Measurements from ENCODE around the gene MLKL.
"Not testable (repeated sequence)": the region's sequence is repeated elsewhere in the genome, so short reads cannot be mapped to it uniquely, and the experiment has no call there.

The MLKL gene

DNA sequence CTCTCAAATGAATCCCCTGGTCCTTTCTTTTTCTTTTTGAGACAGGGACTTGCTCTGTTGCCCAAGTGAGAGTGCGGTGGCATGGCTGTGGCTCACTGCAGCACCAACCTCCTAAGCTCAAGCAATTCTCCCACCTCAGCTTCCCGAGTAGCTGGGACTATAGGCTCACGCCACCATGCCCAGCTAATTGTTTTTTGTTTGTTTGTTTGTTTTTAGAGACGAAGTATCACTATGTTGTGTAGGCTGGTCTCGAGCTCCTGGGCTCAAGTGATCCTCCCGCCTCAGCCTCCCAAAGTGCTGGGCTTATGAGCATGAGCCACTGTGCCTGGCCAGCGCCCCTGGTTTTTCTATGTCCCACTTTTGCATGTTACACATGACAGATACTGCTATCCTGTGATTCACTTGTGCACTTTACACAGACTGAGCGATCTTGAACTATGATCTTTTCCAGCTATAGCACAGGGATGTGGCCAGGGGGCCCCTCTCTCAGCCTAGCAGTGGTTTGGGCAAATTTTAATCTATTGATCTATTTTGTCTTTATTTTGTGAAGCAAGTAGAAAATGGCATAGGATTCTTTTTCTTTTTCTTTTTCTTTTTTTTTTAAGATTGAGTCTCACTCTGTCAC, 31.3 kb upstream of the MLKL start:
- no peak for DNase-seq

DNA sequence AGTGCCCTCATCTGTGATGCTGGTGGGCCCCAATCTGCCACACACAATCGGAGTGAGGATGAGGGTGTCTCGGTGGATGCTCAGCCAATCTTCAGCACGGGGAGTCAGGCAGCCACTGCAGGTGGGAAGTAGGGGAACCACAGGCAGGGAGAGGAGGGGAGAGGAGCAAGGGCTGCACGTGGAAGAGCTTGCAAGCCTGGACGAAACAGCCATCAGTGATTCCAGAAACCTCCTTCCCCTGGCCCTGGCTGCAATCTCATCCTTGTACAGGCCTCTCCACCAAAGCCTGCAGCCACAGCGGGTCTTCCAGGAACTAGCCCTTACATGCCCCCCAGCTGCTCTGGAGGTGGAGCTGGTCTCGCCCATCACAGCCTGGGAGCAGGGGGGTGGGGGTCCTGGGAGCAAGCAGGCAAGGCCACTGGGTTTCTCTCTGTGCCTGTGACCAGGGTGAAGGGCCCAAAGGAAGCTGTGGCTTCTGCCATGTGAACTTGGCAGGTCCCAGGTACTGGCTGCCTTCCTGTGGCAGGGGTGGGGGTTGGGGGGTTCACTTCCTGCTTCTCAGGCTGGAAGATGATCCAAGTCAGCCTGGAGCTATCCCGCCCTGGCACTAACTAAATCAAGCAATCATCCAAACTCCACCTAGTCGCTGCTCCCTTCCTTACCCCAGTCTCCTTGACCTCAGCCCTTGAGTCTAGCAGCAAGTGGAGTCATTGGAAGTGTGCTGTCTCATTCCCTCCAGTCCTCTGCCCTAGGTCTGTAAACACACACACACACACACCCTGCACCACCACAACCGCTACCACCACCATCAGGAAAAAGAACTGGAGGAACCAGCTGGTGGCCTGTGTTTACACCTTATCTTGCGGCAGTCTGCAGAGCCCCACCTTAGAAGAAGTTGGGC, 29.4 kb upstream of the MLKL start:
- DNase-seq, result no peak

DNA sequence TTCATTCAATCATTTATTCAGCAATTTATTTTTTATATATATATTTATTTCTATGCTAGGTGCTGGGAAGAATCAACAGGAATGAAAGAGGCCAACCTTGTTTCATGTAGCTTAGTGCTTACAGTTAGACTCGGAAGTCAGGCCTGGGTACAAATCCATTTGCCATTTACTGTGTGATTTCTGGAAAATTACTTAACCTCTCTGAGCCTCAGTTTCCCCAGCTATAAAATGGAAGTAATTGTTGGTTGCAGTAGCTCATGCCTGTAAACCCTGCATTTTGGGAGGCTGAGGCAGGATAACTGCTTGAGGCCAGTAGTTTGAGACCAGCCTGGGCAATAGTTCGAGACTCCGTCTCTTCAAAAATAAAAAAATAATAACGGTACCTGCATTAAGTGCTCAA, 27.2 kb upstream of the MLKL start:
- DNase-seq, result no peak

DNA sequence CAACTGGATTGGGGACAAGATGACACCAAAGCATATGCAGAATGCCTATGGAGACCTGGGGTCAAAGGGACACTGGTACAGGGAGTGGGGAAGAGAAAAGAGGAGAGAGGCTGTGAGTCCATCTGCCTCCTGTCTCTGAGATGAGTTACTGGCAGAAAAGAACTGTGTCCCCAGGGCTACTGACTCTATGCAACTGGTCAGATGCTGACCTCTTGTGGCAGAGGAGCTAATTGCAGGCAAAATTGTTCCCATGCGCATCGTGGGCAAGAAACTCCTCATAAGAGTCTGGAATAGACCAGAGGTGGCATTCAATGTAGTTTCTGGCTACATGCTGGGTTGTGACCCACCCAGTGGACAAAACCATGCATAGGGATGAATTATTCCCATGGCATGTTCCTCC, 26.1 kb upstream of the MLKL start:
- no peak for DNase-seq

DNA sequence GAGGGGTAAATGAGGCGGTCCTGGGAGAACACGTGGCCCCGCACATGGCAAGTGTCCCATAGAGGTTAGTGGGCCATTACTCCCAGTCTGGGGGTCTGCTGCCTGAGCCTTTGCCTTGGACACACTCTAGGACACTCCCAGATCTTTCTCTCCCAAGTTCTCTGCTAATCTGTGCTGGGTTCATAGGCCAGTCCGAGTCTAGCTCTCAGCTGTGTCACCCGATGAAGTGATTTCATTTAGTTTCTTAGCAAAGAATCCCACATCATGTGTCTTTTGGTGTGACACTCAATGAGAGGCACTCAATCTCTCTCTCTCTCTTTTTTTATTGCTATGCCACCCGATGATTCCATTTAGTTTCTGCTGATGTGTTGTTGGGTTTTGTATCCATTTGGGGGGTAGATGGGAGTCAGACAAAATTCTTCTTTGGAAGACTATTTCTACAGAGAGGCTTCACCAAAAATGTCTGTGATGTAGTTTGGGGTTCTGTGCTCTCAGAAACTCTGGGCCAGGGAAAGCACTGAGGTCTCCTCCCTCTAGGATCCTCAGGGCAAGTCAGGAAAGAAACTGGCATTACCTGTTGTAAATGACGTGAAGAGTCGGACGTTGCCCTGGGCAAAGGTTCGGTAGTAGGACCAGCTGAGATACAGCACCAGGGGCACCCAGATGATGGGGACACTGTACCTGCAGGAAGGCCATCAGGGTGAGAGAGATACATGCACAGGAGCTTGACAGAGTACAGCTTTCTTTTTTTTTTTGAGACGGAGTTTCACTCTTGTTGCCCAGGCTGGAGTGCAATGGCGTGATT, 25.2 kb upstream of the MLKL start:
- no peak for DNase-seq

DNA sequence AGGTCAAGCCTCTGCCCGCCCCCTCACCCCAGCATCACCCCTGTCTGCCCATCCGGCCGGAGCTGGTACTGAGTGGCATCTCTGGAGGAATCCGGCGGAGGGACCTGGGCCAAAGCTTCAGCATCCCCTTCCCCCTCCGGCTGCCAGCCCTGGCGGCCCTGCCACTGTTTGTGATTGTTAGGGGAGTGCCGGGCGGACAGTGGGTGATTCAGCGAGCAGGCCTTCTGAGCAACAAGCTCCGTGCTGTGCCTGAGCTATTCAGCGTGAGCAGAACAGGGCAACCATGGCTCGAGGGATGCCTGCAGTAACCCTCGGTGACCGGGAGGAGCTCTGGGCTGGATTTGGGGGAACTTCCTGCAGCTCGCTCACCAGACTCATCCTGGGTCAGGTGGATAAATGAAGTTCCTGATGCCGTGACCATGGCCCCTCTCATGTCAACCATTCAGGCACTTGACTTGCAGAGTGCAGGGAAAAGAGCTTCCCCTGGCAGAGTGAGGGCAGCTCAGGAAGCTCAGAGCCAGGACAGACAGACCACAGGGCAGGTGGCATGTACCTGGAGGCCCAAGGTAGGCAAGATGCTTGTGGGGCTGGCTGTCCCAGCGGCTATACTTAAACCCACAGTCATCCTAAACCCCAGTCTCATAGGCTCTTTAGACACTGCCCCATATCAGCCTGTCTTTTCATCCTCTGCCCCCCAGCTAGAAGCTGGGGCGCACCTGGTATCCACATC, 24.3 kb upstream of the MLKL start:
- DNase-seq, result peak; percentile 80

DNA sequence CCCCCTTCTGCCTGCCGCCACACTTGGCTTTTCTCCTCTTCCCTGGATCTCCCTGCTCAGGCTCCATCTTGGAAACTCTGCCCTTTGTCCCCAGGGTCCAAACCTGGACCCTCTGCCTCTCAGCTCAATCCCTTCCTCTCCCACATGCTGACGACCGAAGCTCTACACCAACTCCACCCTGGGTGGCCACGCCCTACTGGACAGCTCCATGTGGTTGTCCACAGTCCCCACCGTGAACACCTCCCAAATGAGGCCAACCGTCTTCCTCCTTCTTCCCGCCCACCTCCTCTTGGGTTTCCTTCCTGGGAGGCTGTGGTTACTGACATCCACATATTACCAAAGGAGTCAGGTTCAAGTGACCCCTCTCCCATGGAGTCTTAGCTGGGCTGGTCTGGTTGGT, 22.6 kb upstream of the MLKL start:
- no peak for DNase-seq

DNA sequence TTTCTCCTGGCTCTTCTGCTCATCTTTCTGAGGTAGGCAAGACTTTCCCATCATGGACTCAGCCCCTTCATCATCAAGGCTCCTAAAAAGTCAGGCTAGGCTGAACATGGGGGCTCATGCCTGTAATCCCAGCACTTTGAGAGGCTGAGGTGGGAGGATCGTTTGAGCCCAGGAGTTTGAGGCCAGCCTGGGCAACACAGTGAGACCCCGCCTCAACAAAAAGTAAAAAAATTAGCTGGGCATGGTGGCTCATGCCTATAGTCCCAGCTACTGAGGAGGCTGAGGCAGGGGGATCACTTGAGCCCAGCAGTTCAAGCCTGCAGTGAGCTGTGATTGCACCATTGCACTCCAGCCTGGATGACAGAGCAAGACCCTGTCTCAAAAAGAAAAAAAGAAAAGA, 21.5 kb upstream of the MLKL start:
- not testable (repeated sequence) for DNase-seq

DNA sequence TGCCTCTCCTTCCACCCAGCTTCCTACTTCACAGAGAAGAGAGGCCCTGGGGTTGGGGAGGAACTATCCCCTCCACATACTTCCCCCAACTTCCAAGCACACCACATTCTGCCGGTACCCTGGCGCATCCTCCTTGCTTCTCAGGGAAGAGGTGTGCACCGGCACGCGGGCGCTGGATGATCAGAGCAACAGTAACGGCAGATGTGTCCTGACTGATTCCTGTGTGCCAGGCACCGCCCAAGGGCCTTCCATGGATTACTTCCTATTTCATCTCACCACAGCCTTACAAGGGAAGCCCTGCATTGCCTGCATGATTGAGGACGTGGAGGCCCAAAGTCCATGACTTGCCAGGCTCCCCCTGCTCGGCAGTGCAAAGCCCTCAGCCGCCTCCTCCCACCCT, 21.1 kb upstream of the MLKL start:
- DNase-seq, result no peak

DNA sequence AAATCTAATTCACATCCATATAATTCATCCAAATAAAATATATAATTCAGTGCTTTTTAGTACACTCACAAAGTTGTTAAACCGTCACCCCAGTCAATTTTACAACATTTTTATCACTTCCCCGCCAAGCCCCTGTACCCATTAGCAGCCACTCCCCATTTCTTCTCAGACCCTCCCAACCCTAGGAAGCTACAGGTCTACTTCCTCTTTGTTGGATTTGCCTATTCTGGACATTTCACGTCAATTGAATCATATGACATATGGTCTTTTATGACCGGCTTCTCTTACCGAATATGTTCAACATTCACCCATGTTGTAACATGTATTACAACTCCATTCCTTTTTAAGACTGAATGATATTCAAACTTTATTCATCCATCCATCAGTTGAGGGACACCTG, 19.9 kb upstream of the MLKL start:
- DNase-seq, result no peak

DNA sequence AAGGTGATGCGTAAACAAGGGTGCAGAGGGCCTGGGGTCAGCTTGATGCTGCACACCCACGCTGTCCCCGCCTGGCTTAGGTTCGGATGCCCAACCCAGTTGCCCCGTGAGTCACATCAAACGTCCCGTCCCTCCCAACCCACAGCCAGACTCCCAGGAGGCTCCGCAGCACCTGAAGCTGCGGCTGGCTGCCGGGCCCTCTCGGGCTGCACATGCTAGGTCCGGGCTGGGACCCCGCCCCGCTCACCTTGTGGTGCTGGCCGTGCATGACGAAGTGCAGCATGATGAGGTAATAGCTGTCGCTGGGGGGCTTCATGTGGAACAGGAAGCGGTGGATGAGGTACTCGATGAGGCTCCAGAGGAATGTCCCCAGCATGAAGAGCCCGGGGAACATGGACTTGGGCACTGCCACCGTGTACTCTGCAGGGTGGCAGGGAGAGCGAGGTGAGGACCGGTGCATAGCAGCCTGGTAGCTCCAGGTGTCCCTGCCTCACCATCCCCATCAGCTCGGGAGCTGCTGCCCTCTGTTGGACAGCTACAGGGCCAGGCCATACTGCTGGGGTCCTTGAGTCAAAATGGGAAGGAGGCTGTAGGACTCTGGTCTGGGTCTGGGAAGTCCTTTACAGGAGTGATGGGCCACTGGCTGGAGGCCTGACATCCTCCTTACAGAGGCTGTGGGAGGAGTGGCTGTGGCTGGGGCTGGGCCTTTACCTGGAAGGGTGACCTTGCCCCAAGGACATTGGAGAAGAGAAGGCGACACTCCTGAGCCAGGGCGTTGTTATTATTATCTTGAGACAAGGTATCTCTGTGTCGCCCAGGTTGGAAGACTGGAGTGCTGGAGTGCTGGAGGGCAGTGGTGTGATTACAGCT, 18.3 kb upstream of the MLKL start:
- DNase-seq, result no peak

DNA sequence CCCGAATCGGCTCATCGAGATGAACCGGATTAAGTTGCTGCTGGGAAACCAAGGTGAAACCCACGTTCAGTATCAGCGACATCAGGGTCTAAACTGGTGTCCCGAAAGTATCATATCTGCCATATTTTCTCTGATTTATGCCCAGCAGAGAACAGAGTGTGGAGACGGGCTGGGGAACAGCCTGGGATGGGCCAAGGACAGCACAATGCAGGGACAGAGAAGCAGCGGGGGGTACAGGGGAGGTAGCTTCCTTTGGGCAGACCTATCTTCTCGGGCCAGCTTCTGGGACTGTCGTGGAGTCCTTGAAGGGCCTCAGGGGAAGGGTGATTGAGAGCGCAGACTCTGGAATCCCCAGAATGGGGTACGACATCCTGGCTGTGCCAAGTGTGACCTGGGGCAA, 17.5 kb upstream of the MLKL start:
- no peak for DNase-seq

DNA sequence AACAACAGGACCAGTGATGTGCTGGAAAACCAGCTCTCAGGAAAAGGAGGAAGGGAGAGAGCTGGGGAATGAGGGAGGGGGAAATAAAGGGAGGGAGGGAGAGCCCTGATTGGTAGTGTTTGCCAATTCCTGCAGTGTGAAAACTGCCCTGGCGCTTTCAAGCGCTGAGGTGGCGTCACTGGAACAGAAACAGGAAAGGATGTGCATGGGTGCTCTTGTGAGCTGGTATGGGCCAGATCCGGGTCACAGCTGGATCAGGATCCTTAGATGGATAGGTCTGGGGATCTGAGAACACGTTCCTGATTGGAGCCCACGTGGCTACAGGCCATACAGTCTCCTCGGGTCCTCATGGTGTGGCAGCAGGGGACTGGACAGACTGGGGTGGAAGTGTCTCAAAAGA, 16.7 kb upstream of the MLKL start:
- no peak for DNase-seq

DNA sequence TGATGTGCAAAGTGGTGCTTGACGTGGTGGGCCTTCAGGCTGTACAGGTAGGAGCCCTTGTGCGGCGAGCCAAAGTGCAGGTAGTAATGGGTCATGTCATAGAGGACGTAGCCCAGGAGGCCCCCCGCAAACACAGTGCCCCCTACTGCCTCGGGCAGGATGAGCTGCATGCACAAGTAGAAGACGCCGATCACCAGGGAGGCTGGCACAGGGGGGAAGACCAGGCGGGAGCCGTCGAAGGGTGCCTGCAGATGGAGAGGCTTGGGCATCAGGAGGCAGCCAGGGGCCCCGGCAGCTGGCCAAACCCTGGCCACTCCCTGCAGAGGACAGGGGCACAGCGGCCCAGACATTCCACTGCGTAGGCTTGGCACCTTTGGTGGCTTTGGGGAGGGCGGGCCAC, 15.7 kb upstream of the MLKL start:
- DNase-seq, result no peak

DNA sequence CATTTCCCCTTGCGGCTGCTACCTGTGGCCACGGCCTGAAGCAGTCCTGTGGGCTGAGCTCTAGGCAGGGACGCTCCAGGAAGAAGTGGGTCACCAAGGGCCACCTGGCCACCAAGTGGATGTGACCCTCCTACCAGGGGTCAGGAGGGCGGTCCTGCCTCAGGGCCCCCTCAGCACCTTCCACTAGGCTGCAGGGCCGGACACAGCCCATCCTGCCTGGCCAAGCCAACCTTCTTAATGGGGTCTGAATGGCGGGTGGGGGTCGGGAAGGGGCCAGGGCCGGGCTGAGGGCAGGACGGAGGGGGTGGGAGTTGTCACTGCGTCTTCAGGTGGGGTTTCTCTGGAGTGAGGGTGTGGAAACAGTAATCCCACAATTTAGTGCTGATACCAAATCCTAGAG, 13.2 kb upstream of the MLKL start:
- DNase-seq, result no peak

DNA sequence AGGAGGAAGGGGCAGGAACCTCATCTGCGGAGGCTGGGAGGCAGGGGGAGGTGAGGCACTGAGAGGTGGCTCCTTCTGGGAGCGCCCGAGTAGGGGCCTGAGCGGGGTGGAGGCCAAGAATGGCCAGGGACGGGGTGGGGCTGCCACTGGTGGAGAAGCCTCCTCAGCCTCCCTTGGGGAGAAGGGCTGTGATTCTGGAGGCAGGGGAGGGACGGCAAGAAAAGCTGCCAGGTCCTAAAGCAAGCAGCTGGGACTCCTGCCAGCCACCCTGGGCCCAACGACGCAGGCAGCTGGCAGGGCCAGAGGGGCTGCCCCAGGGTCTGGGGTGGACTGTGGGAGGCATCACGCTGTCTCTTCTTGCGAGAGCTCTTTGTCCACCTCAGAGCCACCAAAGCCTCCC, 12.7 kb upstream of the MLKL start:
- no peak for DNase-seq

DNA sequence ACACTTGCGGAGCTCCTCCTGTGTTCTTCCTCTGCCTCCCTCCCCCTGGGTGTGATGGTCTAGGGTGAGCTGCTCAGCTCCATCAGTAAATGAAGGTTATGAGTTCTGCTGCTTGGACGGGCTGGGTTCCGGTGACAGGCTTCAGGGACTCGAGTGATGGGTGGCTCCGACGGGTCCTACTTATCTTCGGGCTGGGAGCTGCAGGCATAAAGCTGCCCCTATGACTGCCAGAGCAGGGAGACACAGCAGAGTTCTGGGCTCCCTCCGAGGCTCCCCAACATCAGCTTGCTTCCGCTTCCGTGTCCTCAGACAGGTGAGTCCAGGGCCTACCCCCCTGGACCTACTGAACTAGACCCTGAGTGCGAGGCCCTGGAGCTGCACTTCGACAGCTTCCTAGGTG, 11.3 kb upstream of the MLKL start:
- no peak for DNase-seq

DNA sequence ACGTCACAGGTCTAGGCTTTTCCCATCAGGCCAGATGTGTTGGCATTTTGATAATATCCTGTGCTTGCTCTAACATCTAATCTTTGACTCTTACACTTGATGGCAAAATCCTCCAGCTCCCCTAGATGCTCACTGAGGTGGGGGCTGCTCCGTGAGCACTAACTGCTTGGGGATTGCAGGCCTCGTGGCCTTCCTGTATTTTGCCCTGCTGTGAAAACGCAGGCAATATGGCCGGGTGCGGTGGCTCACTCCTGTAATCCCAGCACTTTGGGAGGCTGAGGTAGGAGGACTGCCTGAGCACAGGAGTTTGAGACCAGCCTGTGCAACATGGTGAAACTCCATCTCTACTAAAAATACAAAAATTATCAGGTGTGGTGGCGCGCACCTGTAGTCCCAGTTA, 9.7 kb upstream of the MLKL start:
- DNase-seq, result no peak

DNA sequence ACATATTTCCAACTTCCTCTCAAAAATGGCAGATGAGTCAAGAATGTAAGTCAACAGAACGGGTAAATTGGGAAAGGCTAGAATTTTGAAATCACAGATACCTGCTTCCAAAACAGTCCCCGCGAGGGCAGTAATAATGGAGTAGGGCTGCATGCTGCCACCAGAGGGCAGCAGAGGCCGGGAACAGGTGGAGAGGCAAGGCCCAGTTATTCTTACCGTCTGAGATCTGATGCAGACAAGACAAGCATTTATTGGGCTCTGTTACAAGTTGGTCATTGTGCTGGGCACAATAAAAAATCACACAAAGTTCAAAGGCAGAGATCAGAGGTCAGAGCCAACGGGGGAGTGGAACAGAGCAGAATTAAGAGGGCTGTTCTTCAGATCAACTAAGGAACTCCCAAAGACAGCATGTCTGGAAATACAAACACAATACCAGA, 8.8 kb upstream of the MLKL start:
- DNase-seq, result peak; percentile 69

DNA sequence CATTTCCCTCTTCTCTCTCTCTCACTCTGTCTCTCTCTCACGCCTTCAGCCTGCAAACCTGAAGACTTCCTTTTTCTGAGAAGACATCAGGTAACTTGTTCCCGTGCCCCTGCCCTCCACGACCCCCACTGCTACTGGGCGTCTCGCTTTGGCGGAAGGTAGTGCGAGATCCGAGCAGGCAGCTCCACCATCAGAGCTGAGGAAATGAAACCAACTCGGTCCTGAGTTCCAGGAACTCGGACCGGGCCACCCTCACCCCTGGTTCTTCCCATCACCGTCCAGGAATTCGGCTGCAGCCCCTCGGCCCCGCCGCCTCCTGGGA, 585 bp downstream of the MLKL start:
- peak; percentile 38 for DNase-seq

DNA sequence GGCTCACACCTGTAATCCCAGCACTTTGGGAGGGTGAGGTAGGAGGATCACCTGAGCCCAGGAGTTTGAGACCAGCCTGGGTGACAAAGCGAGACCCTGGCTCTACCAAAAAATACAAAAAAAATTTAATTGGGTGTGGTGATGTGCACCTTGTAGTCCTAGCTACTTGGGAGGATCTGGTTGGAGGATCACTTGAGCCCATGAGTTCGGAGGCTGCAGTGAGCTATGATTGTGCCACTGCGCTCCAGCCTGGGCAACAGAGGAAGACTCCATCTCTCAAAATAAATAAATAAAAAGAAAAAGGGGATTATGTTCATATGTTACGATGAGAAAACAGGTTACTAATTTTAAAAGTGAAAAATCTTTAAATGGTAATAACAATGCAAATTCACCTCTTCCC, 996 bp downstream of the MLKL start:
- DNase-seq, result no peak

DNA sequence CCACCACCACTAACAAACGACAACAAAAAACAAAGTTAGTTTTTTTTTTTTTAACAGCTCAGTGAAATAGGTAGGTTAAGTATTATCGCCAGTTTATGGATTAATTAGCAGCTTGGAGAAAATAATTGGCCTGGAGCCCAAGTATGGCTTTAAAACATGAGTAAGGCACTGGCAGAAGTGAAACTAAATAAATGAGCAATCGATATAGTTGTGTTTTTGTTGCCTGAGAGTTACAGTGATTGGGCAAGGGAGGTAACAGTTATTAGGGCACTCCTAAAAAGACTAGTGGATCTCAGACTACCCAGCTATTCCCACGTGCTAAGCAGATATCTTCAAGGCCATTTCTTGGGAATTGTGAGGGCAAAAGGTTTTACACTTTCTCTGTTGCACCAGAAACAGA, 2.4 kb downstream of the MLKL start:
- DNase-seq, result peak; percentile 22
